ENCODE results near the gene PCYT1A. TPM values are rescaled to one million over a fixed set of nuclear protein-coding genes. Genes with fewer than 3 reads are reported as not detected.

Gene PCYT1A
- total RNA-seq, 1 experiment from 2014 or later: 96.8 TPM

- Histone ChIP-seq H3K27me3 (ENCODE audit: control insufficient read depth, insufficient read depth, low read length) (no peaks in the 10 kb centered on the region), H3K36me3 (ENCODE audit: control insufficient read depth, insufficient read depth, low read length) (no peaks in the 10 kb centered on the region), H3K4me1 (ENCODE audit: control insufficient read depth, insufficient read depth, low read length) (no peaks in the 10 kb centered on the region), H3K4me3 (ENCODE audit: low read depth in 2 of 2, low read length in 2 of 2) (no peak overlapping the region), H3K27ac (ENCODE audit: low read length) (no peak overlapping the region), H3K9me3 (ENCODE audit: control insufficient read depth, insufficient read depth, low read depth, low read length) (no peaks in the 10 kb centered on the region)
- POLR2A ChIA-PET: interaction anchor here (0.7 kb wide), 1 partner anchor 30 kb away, joined by 5 read pairs; no protein-coding TSS in a partner anchor
- ATAC-seq: no peak
- no peak for DNase-seq (ENCODE audit: low read depth, low spot score)
- in situ Hi-C loops (cut with HindIII; ENCODE audit: low pct_unique_long_range_greater_than_20kb, low sequenced_read_pairs): no loop called here
- CTCF ChIA-PET: interaction anchor here (0.7 kb wide), 2 partner anchors 81 to 244 kb away, joined by 3 to 5 read pairs; no protein-coding TSS in a partner anchor
- intact Hi-C loops (cut with micrococcal nuclease; ENCODE audit: unreplicated experiment): no loop called here
- no TSS peak for BruUV-seq (replicated peaks)
- TF ChIP-seq TCF7L2 (IDR thresholded peaks at IDR 0.05; ENCODE audit: low read depth, low read length) (no peak), CTCF (IDR thresholded peaks at IDR 0.05) (no peak), SIN3A (IDR thresholded peaks at IDR 0.05; ENCODE audit: borderline replicate concordance, insufficient read depth, low read depth, low read length) (no peak), POLR2AphosphoS5 (IDR thresholded peaks at IDR 0.05; ENCODE audit: low read depth, low read length) (no peak), REST (IDR thresholded peaks at IDR 0.05; ENCODE audit: insufficient read depth in 1 of 2, low read depth in 2 of 2, low read length in 1 of 2) (no peak)
Measured at GRCh38 chr3:196268284-196269163, 19.0 kb downstream of the PCYT1A start.

- no peak overlapping the region for H3K4me3 ChIP-seq (ENCODE audit: low read depth in 2 of 2, low read length in 2 of 2)
- intact Hi-C loops (cut with micrococcal nuclease; ENCODE audit: unreplicated experiment) (no loop called here), in situ Hi-C loops (cut with HindIII; ENCODE audit: low pct_unique_long_range_greater_than_20kb, low sequenced_read_pairs) (no loop called here)
- no peaks in the 10 kb centered on the region for H3K36me3 ChIP-seq (ENCODE audit: control insufficient read depth, insufficient read depth, low read length)
- H3K4me1 ChIP-seq (ENCODE audit: control insufficient read depth, insufficient read depth, low read length): no peaks in the 10 kb centered on the region
- DNase-seq (ENCODE audit: low read depth, low spot score) (no peak), ATAC-seq (no peak)
- H3K27ac ChIP-seq (ENCODE audit: low read length): no peak overlapping the region
- H3K27me3 ChIP-seq (ENCODE audit: control insufficient read depth, insufficient read depth, low read length): no peaks in the 10 kb centered on the region
- CTCF ChIA-PET: no interaction called here
- TF ChIP-seq TCF7L2 (IDR thresholded peaks at IDR 0.05; ENCODE audit: low read depth, low read length) (no peak), CTCF (IDR thresholded peaks at IDR 0.05) (no peak)
- POLR2A ChIA-PET: interaction anchor here (0.6 kb wide), 1 partner anchor 310 kb away, joined by 3 read pairs; no protein-coding TSS in a partner anchor
- BruUV-seq (replicated peaks): no TSS peak
- H3K9me3 ChIP-seq (ENCODE audit: control insufficient read depth, insufficient read depth, low read depth, low read length): no peaks in the 10 kb centered on the region
Measured at GRCh38 chr3:196263819-196264218, 23.7 kb downstream of the PCYT1A start.
